ENCODE measurements around the gene PLXND1. TPM values are rescaled to one million over a fixed set of nuclear protein-coding genes. Genes with fewer than 3 reads are reported as not detected.

The PLXND1 gene
- total RNA-seq, 1 donor, result 357 TPM

GRCh38 chr3:129567939-129568338 lies 38.5 kb downstream of the PLXND1 start:
- no peak for DNase-seq (ENCODE audit: low read depth in 2 of 3, low spot score in 2 of 3)

DNA sequence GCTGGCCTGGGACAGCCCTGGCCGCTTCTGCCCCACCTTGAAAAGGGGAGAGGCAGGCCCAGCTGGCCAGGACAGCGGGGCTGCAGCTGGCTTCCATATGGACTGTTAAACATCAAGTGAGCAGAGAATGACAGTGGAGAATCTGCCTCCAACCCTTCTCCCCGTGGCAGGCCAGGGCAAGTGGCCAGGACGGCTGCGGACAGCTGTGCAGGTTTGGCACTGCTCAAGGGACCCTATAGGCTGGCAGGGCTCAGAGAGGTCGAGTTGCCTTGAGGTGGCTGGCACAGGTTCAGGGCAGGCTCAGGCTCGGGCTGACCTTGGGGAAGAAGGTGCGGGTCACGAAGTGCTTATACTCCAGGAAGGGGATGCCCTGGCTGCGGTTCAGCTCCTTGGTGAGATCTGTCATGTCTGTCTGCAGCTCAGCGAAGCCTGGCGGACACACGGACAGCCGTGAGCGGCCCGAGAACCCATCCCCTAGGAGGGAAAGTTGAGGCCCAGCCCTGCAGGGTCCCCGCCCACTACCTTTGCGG lies 39.2 kb downstream of the PLXND1 start:
- no peak for DNase-seq (ENCODE audit: low read depth in 2 of 3, low spot score in 2 of 3)

- no peak for DNase-seq (ENCODE audit: low read depth in 2 of 3, low spot score in 2 of 3)
Measured at GRCh38 chr3:129565902-129566301, 40.6 kb downstream of the PLXND1 start.

DNA sequence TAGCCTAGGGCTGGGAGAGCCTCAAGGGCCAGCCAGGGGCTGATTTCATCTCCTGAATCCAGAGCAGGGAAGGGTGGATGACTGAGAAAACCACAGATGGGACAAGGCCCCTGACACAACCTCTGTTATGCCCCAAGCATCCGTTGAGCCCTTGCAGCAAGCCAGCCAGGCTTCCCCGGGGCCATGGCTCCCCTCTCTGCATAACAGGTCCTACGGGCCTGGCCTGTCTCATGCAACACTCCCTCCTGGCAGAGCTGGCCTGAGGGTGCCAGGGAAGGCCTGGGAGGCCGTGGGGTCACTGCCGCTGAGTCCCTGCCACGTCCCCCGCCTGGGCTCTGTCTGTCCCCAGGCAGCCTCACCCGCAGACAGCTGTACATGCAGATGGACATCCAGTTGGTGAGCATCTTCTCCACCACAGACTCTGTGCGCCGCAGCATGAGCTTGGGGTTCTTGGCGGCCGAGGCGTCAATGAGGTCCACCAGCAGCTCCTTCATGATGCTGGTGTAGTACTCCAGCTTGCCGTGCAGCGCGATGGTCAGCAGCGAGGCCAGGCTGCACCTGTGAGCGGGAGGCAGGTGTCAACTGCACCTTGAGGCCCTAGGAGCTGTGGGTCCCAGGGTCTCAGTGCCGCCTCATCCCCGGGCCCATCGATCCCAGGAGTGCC lies 41.4 kb downstream of the PLXND1 start:
- DNase-seq (ENCODE audit: low read depth in 2 of 3, low spot score in 2 of 3), result no peak

DNA sequence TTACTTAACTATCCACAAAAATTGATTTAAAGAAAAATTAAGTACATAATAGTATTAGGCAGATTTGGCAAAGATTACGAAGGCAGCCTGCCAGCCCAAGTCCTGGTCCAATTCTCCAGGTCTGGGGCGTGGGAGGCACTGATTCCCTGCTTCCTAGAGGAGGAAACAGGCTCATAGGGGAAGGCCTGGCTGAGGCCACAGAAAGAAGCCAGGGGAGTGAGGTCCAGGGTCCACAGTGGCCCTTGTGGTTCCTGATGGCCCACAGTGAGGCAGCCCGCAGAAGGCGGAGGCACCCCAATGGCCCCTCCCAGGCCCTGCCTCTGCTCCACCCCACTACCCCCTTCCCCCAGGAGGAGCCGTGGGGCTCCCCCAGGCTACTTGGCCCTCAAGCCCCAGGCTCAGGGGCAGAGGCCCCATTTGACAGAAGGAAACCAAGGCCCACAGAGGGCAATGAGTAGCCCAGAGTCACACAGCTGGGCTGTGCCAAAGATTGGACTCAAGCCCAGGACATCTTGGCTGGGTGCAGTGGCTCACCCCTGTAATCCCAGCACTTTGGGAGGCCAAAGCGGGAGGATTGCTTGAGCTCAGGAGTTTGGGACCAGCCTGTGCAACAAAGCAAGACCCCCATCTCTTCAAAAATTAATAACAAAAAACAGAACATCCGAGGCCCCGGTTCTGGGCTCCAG lies 42.5 kb downstream of the PLXND1 start:
- no peak for DNase-seq (ENCODE audit: low read depth in 2 of 3, low spot score in 2 of 3)

GRCh38 chr3:129563332-129563731 lies 43.1 kb downstream of the PLXND1 start:
- no peak for DNase-seq (ENCODE audit: low read depth in 2 of 3, low spot score in 2 of 3)

DNA sequence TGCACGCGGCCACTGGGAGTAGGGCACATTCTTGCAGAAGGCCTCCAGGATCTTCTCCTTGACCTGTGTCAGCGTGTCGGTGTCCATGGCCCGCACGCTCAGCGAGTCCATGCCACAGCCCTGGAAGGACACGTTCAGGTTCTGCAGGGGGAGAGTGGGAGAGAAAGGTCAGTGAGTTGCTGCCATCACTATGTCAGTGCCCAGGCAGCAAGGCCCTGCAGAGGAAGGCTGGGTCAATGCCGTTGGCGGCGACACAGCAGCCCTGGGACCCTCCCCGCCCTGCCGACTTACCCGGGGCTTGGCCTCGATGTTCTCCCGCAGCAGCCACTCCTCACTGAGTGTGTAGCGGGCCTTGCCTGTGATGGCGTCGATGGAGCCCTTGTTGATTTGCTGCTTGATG lies 43.7 kb downstream of the PLXND1 start:
- no peak for DNase-seq (ENCODE audit: low read depth in 2 of 3, low spot score in 2 of 3)

DNA sequence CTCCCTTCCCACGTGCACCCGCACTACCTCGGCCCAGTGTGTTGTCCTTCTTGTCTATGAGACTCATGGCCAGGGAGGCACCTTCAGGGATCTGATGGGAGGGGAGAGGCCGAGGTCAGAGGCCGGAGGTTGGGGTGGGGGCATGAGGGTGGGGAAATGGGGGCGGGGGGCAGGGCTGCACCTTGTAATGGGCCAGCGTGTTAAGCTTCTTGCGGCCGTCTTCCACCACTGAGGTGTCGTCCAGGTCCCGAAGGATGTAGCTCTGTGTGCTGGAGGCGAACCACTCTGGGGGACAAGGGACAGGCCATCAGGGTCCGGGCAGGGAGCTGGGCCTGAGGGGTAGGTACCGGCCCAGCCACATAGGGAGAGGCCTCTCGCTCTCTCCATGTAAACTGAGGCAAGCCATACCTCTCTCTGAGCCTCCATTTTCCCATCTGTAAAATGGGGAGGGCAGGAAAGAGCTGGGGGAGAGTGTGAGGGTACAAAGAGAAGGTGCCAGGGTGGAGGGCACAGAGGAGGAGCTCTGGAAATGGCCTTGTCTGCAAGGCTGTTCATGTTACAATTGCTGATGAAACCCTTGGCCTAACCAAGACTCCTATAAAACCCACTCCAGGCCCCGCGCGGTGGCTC lies 44.7 kb downstream of the PLXND1 start:
- DNase-seq (ENCODE audit: low read depth in 2 of 3, low spot score in 2 of 3), result no peak

DNA sequence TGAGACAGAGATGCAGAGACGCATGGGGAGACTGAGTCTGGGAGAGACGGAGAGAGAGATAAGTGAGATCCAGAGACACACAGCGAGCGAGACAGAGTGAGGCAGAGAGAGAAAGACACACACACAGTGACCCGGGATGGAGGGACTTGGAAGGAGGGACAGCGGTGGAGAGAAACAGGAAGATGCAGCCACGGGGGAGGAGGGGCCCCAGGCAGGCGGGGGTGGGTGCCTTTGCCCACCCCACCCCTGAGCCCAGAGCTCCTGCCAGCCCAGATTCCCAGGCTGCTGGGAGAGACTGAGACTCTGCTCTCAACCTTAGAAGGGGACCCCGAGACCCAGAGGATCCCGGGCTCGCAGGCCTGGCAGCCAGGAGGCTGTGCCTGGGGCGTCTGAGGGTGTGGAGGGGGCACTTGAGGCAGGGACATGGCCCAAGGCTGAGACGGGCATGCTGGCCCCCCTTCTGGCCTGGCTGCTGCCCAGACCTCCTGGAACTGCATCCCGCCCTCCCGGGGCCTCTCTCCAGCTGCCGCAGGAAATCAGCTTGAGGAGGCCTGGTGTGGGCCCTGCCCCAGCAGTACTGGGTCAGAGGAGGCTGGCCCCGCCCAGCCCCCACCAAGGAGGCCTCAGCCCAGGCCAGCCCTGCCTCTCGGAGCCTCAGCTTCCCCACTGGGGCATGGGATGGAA lies 45.4 kb downstream of the PLXND1 start:
- no peak for DNase-seq (ENCODE audit: low read depth in 2 of 3, low spot score in 2 of 3)

- DNase-seq (ENCODE audit: low read depth in 2 of 3, low spot score in 2 of 3), result no peak
Measured at GRCh38 chr3:129560269-129560787, 46.1 kb downstream of the PLXND1 start.

- no peak for DNase-seq (ENCODE audit: low read depth in 2 of 3, low spot score in 2 of 3)
Measured at GRCh38 chr3:129559565-129560079, 46.9 kb downstream of the PLXND1 start.

GRCh38 chr3:129558772-129559564 lies 47.5 kb downstream of the PLXND1 start:
- peak in 2 of 3 donors; percentile 22 to 47 for DNase-seq (ENCODE audit: low read depth in 2 of 3, low spot score in 2 of 3)

- no peak for DNase-seq (ENCODE audit: low read depth in 2 of 3, low spot score in 2 of 3)
Measured at GRCh38 chr3:129558081-129558771, 48.2 kb downstream of the PLXND1 start.

- no peak for DNase-seq (ENCODE audit: low read depth in 2 of 3, low spot score in 2 of 3)
Measured at GRCh38 chr3:129557548-129557894, 49.0 kb downstream of the PLXND1 start.

- DNase-seq (ENCODE audit: low read depth in 2 of 3, low spot score in 2 of 3), result no peak
Measured at GRCh38 chr3:129556890-129557547, 49.5 kb downstream of the PLXND1 start.

GRCh38 chr3:129556358-129556695 lies 50.1 kb downstream of the PLXND1 start:
- DNase-seq (ENCODE audit: low read depth in 2 of 3, low spot score in 2 of 3), result no peak

DNA sequence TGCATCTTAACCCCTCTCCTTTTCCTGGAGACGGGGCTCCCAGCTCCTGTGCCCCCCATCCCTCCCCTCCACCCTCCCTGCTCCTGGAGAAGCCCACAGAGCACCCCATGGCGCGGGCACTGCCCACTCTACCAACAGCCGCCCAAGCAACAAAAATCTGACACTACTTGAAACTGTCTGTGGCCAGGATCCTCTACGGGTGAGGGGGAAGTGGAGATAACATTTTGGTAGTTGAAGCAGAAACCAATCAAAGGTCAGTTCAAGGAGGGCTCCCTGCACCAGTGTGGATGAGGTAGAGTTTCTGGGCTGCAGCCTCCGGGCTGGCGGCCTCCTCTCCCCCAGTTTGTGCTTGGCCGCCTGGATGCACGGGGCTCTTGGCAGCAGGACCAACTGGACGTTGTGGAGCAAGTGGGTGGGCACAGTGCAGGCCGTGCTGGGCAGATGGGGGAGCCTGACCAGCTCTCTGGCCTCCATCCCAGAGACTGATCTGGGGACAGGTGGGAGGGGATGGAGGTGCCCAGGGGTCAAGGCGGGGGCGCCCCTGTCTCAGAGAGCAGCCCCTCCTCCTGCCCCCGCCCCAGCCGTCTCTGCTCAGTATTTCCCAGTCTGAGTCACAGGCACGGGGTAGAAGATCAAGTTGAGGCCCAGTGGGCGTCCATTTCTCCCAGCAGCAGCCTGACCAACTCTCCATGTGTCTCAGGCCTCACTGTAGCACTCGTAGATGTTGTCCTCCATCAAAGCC lies 50.7 kb downstream of the PLXND1 start:
- no peak for DNase-seq (ENCODE audit: low read depth in 2 of 3, low spot score in 2 of 3)

DNA sequence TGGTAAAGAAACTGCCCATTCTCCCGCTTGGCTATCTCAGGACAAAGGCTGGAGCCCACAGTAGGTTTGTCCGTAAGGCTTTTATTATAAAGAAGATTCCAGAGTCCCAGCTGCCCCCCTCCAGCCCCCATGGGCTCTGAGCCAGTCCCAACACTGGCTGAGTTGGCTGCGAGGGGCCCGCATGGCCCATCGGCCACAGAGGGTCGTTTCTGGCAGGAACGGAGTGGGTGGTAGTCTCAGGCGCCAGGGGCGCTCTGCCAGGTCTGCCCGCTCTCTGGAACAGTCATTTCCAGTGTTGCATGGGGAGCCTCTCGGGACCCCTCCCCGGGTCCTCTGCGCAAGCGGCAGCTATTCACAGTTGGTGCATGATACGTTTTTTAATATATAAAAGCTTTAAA lies 51.3 kb downstream of the PLXND1 start:
- DNase-seq (ENCODE audit: low read depth in 2 of 3, low spot score in 2 of 3), result no peak
